Trophoblast cell (in vitro differentiated cells and primary cell): ENCODE data around the gene MT1A.

Source experiments
- DNase-seq, 2 donors: peaks; one replicate each; pipeline ENCODE4 v3.0.0-alpha.2; 2016
- H2AFZ ChIP-seq: 2 replicates; pipeline ENCODE4 v1.6.1; 2013; ENCODE audit warnings: low read length, moderate library complexity, mild to moderate bottlenecking; ENCODE audit not compliant: insufficient read depth, poor library complexity
- H2AK5ac ChIP-seq: 2 replicates; pipeline ENCODE4 v1.6.1; 2013; ENCODE audit warnings: mild to moderate bottlenecking, low read length
- H2BK120ac ChIP-seq: 2 replicates; pipeline ENCODE4 v1.6.1; 2013; ENCODE audit warnings: low read length, mild to moderate bottlenecking, moderate library complexity; ENCODE audit not compliant: insufficient read depth, poor library complexity
- H2BK12ac ChIP-seq: 2 replicates; pipeline ENCODE4 v1.6.1; 2013; ENCODE audit warnings: mild to moderate bottlenecking, low read length, moderate library complexity
- H2BK5ac ChIP-seq: 2 replicates; pipeline ENCODE4 v1.6.1; 2013; ENCODE audit warnings: low read length, low read depth, moderate library complexity, mild to moderate bottlenecking; ENCODE audit not compliant: poor library complexity
- H3K14ac ChIP-seq: 2 replicates; pipeline ENCODE4 v1.6.1; 2013; ENCODE audit warnings: mild to moderate bottlenecking, low read length
- H3K18ac ChIP-seq: 2 replicates; pipeline ENCODE4 v1.6.1; 2013; ENCODE audit warnings: mild to moderate bottlenecking, low read length
- H3K23ac ChIP-seq: 2 replicates; pipeline ENCODE4 v1.6.1; 2013; ENCODE audit warnings: low read length
- H3K27ac ChIP-seq: 2 replicates; pipeline ENCODE4 v1.5.1; 2013; ENCODE audit warnings: low read depth, mild to moderate bottlenecking, inconsistent platforms, low read length, moderate library complexity
- H3K27me3 ChIP-seq: 2 replicates; pipeline ENCODE4 v1.6.1; 2013; ENCODE audit warnings: inconsistent platforms, mild to moderate bottlenecking, low read length, moderate library complexity; ENCODE audit not compliant: insufficient read depth
- H3K36me3 ChIP-seq, 2 experiments: 1 replicate in 1 of 2; 2 replicates in 1 of 2; pipeline ENCODE4 v1.6.1; 2013; ENCODE audit warnings: low read length in 2 of 2, mild to moderate bottlenecking in 2 of 2, moderate library complexity in 1 of 2; ENCODE audit not compliant: insufficient read depth in 2 of 2, control insufficient read depth in 1 of 2
- H3K4ac ChIP-seq: 2 replicates; pipeline ENCODE4 v1.6.1; 2013; ENCODE audit warnings: low read depth, mild to moderate bottlenecking, low read length, moderate library complexity
- H3K4me1 ChIP-seq, 2 experiments: 1 replicate in 1 of 2; 2 replicates in 1 of 2; pipeline ENCODE4 v1.6.1; 2013; ENCODE audit warnings: low read length in 2 of 2, mild to moderate bottlenecking in 2 of 2, moderate library complexity in 1 of 2; ENCODE audit not compliant: insufficient read depth in 2 of 2, control insufficient read depth in 1 of 2
- H3K4me2 ChIP-seq: 2 replicates; pipeline ENCODE4 v1.6.1; 2013; ENCODE audit warnings: inconsistent platforms, mild to moderate bottlenecking, low read length, moderate library complexity
- H3K4me3 ChIP-seq: 2 replicates; pipeline ENCODE4 v1.5.1; 2013; ENCODE audit warnings: mild to moderate bottlenecking, low read depth, low read length, inconsistent platforms
- H3K79me1 ChIP-seq: one replicate; pipeline ENCODE4 v1.6.1; 2013; ENCODE audit warnings: low read length
- H3K79me2 ChIP-seq: 2 replicates; pipeline ENCODE4 v1.6.1; 2013; ENCODE audit warnings: low read length, mild to moderate bottlenecking; ENCODE audit not compliant: control insufficient read depth, insufficient read depth, poor library complexity
- H3K9ac ChIP-seq: 2 replicates; pipeline ENCODE4 v1.6.1; 2013; ENCODE audit warnings: mild to moderate bottlenecking, low read length
- H3K9me3 ChIP-seq: 2 replicates; pipeline ENCODE4 v1.6.1; 2013; ENCODE audit warnings: low read depth, mild to moderate bottlenecking, control low read depth, inconsistent platforms, low read length; ENCODE audit not compliant: insufficient read depth
- H4K12ac ChIP-seq: 2 replicates; pipeline ENCODE4 v1.6.1; 2013; ENCODE audit warnings: low read depth, mild to moderate bottlenecking, low read length, moderate library complexity
- H4K8ac ChIP-seq: 2 replicates; pipeline ENCODE4 v1.6.1; 2013; ENCODE audit warnings: low read depth, mild to moderate bottlenecking, low read length, moderate library complexity
- H4K91ac ChIP-seq: one replicate; pipeline ENCODE4 v1.6.1; 2013; ENCODE audit warnings: low read depth, mild to moderate bottlenecking, low read length, moderate library complexity
- WGBS: extraction: QIAGEN DNeasy Blood & Tissue Kit; methylation state at CpG from one replicate; pipeline ENCODE4 v1.1.7; 2013; ENCODE audit warnings: missing lambda C conversion rate; ENCODE audit not compliant: insufficient read length, insufficient coverage; ENCODE audit errors: extremely low coverage; 5-methylcytosine and 5-hydroxymethylcytosine counted together

The MT1A gene

GRCh38 chr16:56679818-56680217 is 41.4 kb downstream of the MT1A start:
- no peak overlapping the region for H3K4ac ChIP-seq
- no peak overlapping the region for H3K4me2 ChIP-seq
- H3K9ac ChIP-seq: no peak overlapping the region
- peaks cover 1% of the 10 kb centered on the region for H3K79me2 ChIP-seq
- no peak overlapping the region for H4K12ac ChIP-seq
- H2BK5ac ChIP-seq: no peak overlapping the region
- H3K27me3 ChIP-seq: peaks cover 18% of the 10 kb centered on the region
- H3K14ac ChIP-seq: no peak overlapping the region
- no peak overlapping the region for H4K8ac ChIP-seq
- H2AFZ ChIP-seq: no peak overlapping the region
- no peak overlapping the region for H3K4me3 ChIP-seq
- H3K79me1 ChIP-seq: peaks cover 8% of the 10 kb centered on the region
- no peak for DNase-seq
- H3K27ac ChIP-seq: no peak overlapping the region
- H2BK120ac ChIP-seq: no peak overlapping the region
- no peak overlapping the region for H3K23ac ChIP-seq
- H3K18ac ChIP-seq: no peak overlapping the region
- peaks cover 1% of the 10 kb centered on the region for H3K9me3 ChIP-seq
- peaks cover 4 to 10% of the 10 kb centered on the region in 2 experiments for H3K4me1 ChIP-seq
- H2AK5ac ChIP-seq: no peak overlapping the region
- H2BK12ac ChIP-seq: no peak overlapping the region
- no peak overlapping the region for H4K91ac ChIP-seq
- no CpG with 5 or more reads among the region's 6 CpGs for WGBS
- H3K36me3 ChIP-seq: no peaks in the 10 kb centered on the region

- WGBS: no CpG with 5 or more reads among the region's 49 CpGs
- peak within 1 kb of the TSS; percentile 36 for H4K91ac ChIP-seq
Measured at GRCh38 chr16:56681939-56682702, 43.7 kb downstream of the MT1A start, which contains the start of gene MT1X. Gene MT1X, plus strand, starts transcription at chr16:56682470. Its CDS starts 71 bp downstream, at chr16:56682541.

DNA sequence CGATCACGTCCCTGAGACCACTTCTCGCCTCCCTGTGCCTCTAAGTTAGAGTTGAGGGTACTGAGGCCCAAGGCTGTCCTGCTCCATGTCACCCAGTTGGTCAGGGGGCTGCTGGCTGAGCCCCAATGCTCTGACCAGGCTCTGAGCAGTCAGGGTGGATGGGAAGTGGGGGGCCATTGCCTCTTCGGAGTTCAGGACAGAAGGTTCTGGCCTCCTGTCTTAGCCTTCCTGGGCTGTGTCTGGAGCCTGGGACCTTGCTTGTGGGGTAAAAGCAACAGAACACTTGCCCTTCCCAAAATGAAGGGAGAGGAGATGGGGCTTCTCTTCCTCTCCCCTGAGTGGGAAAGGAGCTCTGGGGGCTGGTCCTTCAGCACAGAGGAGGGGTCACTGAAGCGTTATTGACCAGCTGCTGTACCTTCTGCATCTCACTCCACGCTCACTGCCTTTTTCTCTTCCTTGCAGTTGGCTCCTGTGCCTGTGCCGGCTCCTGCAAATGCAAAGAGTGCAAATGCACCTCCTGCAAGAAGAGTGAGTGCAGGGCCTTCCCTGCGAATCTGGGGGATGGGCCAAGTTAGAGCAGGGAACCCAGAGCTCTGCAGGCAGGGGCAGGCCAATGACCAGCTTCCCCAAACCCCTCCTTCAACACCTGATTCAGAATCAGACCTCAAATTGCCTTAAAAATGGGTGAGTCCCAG is 44.4 kb downstream of the MT1A start:
- Histone ChIP-seq H3K36me3 (no peaks in the 10 kb centered on the region), H2BK12ac (no peak overlapping the region), H3K27me3 (no peaks in the 10 kb centered on the region), H3K4me2 (peak overlapping the region; percentile 87), H2BK5ac (no peak overlapping the region), H2AFZ (peak overlapping the region; percentile 63), H3K9ac (peak overlapping the region; percentile 77), H4K8ac (peak overlapping the region; percentile 1), H3K18ac (no peak overlapping the region), H3K27ac (no peak overlapping the region), H3K4ac (no peak overlapping the region), H4K12ac (no peak overlapping the region), H2BK120ac (no peak overlapping the region), H3K4me1 (peaks cover 4 to 10% of the 10 kb centered on the region in 2 experiments), H3K23ac (no peak overlapping the region), H3K14ac (peak overlapping the region; percentile 72), H3K79me2 (peaks cover 1% of the 10 kb centered on the region), H3K9me3 (peaks cover 1% of the 10 kb centered on the region), H3K79me1 (peaks cover 8% of the 10 kb centered on the region), H4K91ac (peak overlapping the region; percentile 16), H3K4me3 (peak overlapping the region; percentile 67), H2AK5ac (no peak overlapping the region)
- DNase-seq: no peak
- WGBS: no CpG with 5 or more reads among the region's 8 CpGs

More at GRCh38 chr16:56681939-56682702, 43.7 kb downstream of the MT1A start, which contains the start of gene MT1X:
- Histone ChIP-seq H3K14ac (peak within 1 kb of the TSS; percentile 72), H3K79me1 (peaks cover 8% of the 10 kb centered on the region), H3K9ac (peak within 1 kb of the TSS; percentile 77), H4K12ac (peak within 1 kb of the TSS; percentile 73), H3K36me3 (no peaks in the 10 kb centered on the region), H3K4me3 (peak within 1 kb of the TSS; percentile 73), H2BK12ac (no peak within 1 kb of the TSS), H2BK120ac (peak within 1 kb of the TSS; percentile 29), H2AK5ac (no peak within 1 kb of the TSS), H3K4ac (peak within 1 kb of the TSS; percentile 6), H2BK5ac (no peak within 1 kb of the TSS), H4K8ac (peak within 1 kb of the TSS; percentile 79), H3K27ac (no peak within 1 kb of the TSS), H3K18ac (peak within 1 kb of the TSS; percentile 63), H3K27me3 (no peaks in the 10 kb centered on the region), H2AFZ (peak within 1 kb of the TSS; percentile 85), H3K23ac (no peak within 1 kb of the TSS), H3K9me3 (peaks cover 1% of the 10 kb centered on the region), H3K4me1 (peaks cover 4 to 10% of the 10 kb centered on the region in 2 experiments), H3K4me2 (peak within 1 kb of the TSS; percentile 87), H3K79me2 (peaks cover 1% of the 10 kb centered on the region)
- peak; percentile 93 to 95 for DNase-seq

DNA sequence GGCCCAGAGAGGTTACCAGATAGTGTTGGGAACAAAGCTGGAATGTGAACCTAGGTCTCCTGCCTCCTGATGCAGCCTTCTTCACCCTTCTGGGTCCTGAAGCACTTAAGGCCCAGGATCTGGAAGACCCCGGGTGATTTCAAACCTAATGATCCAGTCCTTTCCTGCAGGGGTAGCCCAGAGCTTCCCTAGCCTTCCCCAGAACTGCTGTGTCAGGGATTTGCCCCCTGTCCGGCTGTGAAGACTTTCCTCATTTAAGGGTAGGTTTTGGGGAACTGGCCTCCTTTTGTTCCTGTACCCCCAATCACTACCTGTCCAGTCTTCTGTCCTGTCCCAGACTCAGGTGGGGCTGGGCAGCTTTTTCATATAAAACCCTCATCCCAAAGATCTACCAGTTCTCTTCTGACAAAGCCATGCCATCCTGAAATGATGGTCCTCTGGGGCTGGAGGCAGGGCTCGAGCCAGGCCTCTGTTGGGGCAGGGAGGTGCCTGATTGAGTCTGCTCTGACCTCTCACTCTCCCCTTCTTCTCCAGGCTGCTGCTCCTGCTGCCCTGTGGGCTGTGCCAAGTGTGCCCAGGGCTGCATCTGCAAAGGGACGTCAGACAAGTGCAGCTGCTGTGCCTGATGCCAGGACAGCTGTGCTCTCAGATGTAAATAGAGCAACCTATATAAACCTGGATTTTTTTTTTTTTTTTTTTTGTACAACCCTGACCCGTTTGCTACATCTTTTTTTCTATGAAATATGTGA is 45.1 kb downstream of the MT1A start:
- Histone ChIP-seq H3K79me1 (peaks cover 8% of the 10 kb centered on the region), H3K27me3 (no peaks in the 10 kb centered on the region), H4K12ac (no peak overlapping the region), H4K91ac (no peak overlapping the region), H2BK5ac (no peak overlapping the region), H3K79me2 (peaks cover 1% of the 10 kb centered on the region), H3K4me3 (no peak overlapping the region), H3K9ac (no peak overlapping the region), H2AFZ (peak overlapping the region; percentile 30), H3K9me3 (peaks cover 1% of the 10 kb centered on the region), H3K4me2 (no peak overlapping the region), H4K8ac (no peak overlapping the region), H2BK12ac (no peak overlapping the region), H3K36me3 (no peaks in the 10 kb centered on the region), H3K23ac (no peak overlapping the region), H3K14ac (no peak overlapping the region), H3K18ac (no peak overlapping the region), H2AK5ac (no peak overlapping the region), H2BK120ac (no peak overlapping the region), H3K4ac (no peak overlapping the region), H3K27ac (no peak overlapping the region), H3K4me1 (peaks cover 4 to 10% of the 10 kb centered on the region in 2 experiments)
- no CpG with 5 or more reads among the region's 5 CpGs for WGBS
- no peak for DNase-seq
